Measurements from ENCODE around the gene DHX34. TPM values are rescaled to one million over a fixed set of nuclear protein-coding genes. Genes with fewer than 3 reads are reported as not detected.

DHX34 gene
- total and polyA plus RNA-seq, 9 donors = 2.6 to 21.3 (median 15.3) TPM

GRCh38 chr19:47370045-47370611 lies 21.0 kb downstream of the DHX34 start:
- H3K36me3 ChIP-seq = no peaks in the 10 kb centered on the region
- DNase-seq = no peak
- no peak overlapping the region for H3K27ac ChIP-seq
- H3K4me3 ChIP-seq = no peak overlapping the region
- no peaks in the 10 kb centered on the region for H3K4me1 ChIP-seq (ENCODE audit: insufficient read depth)
- no peak for TF ChIP-seq CTCF (IDR thresholded peaks at IDR 0.05)
- no peak for TF ChIP-seq POLR2A (IDR thresholded peaks at IDR 0.05)
- TF ChIP-seq EP300 (IDR thresholded peaks at IDR 0.05) = no peak
- no peaks in the 10 kb centered on the region for H3K9me3 ChIP-seq
- H3K27me3 ChIP-seq = no peaks in the 10 kb centered on the region
- intact Hi-C loops (cut with DNase I) = no loop called here
- WGBS, 3 donors = 53 to 56% (median 56%) methylated on average over 10 of the region's 10 CpGs

- no peaks in the 10 kb centered on the region for H3K4me1 ChIP-seq (ENCODE audit: insufficient read depth)
- TF ChIP-seq POLR2A (IDR thresholded peaks at IDR 0.05) = no peak
- no peak for TF ChIP-seq CTCF (IDR thresholded peaks at IDR 0.05)
- TF ChIP-seq EP300 (IDR thresholded peaks at IDR 0.05) = no peak
- H3K4me3 ChIP-seq = no peak overlapping the region
- no peaks in the 10 kb centered on the region for H3K27me3 ChIP-seq
- DNase-seq = no peak
- no peaks in the 10 kb centered on the region for H3K9me3 ChIP-seq
- intact Hi-C loops (cut with DNase I) = no loop called here
- H3K36me3 ChIP-seq = peaks cover 7% of the 10 kb centered on the region
- 86 to 90% (median 86%) methylated on average over 9 of the region's 9 CpGs for WGBS, 3 donors
- H3K27ac ChIP-seq = no peak overlapping the region
These were observed 22.1 kb downstream of the DHX34 start for GRCh38 chr19:47371261-47371660.

- Histone ChIP-seq H3K27ac (no peak overlapping the region), H3K27me3 (no peaks in the 10 kb centered on the region), H3K4me1 (ENCODE audit: insufficient read depth) (no peaks in the 10 kb centered on the region), H3K4me3 (no peak overlapping the region), H3K9me3 (no peaks in the 10 kb centered on the region), H3K36me3 (peaks cover 7% of the 10 kb centered on the region)
- no peak for DNase-seq
- TF ChIP-seq EP300 (IDR thresholded peaks at IDR 0.05) = no peak
- TF ChIP-seq CTCF (IDR thresholded peaks at IDR 0.05) = no peak
- no peak for TF ChIP-seq POLR2A (IDR thresholded peaks at IDR 0.05)
- intact Hi-C loops (cut with DNase I) = no loop called here
- WGBS, 3 donors = 87 to 90% (median 88%) methylated on average over 19 to 22 of the region's 22 CpGs
These were observed 23.5 kb downstream of the DHX34 start for GRCh38 chr19:47372603-47373002.

GRCh38 chr19:47373246-47374240 lies 24.4 kb downstream of the DHX34 start:
- intact Hi-C loops (cut with DNase I) = no loop called here
- H3K27ac ChIP-seq = no peak overlapping the region
- peaks cover 7% of the 10 kb centered on the region for H3K36me3 ChIP-seq
- no peak overlapping the region for H3K4me3 ChIP-seq
- no peaks in the 10 kb centered on the region for H3K9me3 ChIP-seq
- DNase-seq = no peak
- no peaks in the 10 kb centered on the region for H3K4me1 ChIP-seq (ENCODE audit: insufficient read depth)
- TF ChIP-seq CTCF (IDR thresholded peaks at IDR 0.05) = no peak
- TF ChIP-seq POLR2A (IDR thresholded peaks at IDR 0.05) = no peak
- no peak for TF ChIP-seq EP300 (IDR thresholded peaks at IDR 0.05)
- 87 to 92% (median 90%) methylated on average over 32 to 33 of the region's 33 CpGs for WGBS, 3 donors
- H3K27me3 ChIP-seq = no peaks in the 10 kb centered on the region

Measured in ovary (tissue), 9 donors.